GM19193 (cell line): Measurements from ENCODE around the gene ZNF740.
A peak's percentile ranks its signal among the peaks of the same experiment; 100 is the strongest.

Source experiments
- POLR2A ChIP-seq: IDR thresholded peaks from 4 replicates; pipeline ENCODE4 v1.6.1; 2011; ENCODE audit not compliant: insufficient read depth, insufficient read length; ENCODE audit errors: extremely low read depth

ZNF740 gene, protein sequence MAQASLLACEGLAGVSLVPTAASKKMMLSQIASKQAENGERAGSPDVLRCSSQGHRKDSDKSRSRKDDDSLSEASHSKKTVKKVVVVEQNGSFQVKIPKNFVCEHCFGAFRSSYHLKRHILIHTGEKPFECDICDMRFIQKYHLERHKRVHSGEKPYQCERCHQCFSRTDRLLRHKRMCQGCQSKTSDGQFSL

DNA sequence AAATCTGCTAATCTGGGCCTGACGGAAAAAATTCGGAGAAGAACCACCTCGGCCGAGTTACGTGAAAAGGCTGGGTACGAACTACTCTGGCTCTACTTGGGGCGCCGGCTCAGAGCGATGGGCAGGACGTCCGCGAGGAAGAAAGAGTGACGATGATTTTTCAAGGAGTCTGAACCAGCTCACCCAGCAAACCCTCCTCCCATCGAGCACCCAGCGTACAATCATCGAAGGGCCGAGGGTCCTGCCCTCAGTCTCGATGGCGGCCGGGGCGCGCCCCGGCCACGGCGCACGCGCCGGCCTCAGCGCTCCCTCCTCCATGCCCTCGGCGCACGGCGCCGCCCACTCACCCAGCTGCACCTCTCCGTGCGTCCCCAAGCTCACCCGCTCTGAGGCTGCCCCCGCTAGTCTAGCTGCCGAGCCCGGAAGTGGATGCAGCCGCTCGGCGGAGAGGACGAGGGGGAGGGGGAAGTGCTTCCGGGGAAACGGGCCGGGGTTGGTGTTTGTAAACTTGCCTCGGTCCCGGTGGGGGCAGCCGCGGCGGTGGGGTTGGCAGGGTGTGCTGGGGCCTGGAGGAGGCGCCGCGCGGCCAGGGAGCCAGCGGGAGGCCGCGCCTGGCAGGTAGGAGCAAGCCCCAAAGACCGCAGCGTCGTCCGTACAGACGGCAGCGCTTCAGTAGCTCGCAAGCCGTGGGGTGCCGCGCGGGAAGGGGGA, at the start of gene ZNF740, which contains the start of gene CSAD:
Gene ZNF740 (plus strand): TSS at position 503 of the 711 bp plus-strand sequence. CDS start 1,262 bp downstream, outside the sequence.
Gene CSAD (minus strand): TSS at position 706 of the 711 bp plus-strand sequence. CDS start 7,455 bp downstream, outside the sequence.
- TF ChIP-seq POLR2A = peak; percentile 90

DNA sequence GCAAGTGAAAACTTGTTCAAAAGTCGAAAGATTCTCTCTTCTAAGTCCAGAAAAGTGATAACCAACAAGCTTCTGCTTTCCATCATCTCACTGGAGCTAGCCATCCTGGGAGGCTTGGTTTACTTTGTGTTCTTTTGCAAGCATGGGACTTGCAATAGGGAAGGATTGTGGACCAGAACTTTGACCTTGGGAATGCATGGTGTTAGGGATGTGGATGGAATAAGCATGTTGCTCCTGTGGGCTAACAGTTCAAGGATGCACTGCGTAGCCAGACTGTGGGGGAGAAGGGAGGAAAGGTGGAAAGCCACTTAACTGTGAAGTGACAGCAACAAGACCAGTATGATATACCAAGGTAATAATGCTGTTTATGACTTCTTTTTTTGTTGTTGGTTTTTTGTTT, 48.7 kb upstream of the ZNF740 start:
- no peak for TF ChIP-seq POLR2A

DNA sequence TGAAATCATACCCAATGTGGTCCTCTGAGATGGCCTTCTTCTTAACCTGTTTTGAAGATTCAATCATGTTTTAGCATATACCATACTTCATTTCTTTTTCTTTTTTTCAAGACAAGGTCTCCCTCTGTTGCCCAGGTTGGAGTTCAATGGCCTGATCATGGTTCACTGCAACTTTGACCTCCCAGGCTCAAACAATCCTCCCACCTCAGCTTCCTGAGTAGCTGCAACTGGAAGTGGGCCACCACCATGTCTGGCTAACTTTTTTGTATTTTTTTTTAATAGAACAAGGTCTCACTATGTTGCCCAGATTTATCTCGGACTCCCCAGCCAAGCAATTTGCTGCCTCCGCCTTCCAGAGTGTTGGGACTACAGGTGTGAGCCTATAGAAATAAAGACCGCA, 46.8 kb upstream of the ZNF740 start:
- no peak for TF ChIP-seq POLR2A

DNA sequence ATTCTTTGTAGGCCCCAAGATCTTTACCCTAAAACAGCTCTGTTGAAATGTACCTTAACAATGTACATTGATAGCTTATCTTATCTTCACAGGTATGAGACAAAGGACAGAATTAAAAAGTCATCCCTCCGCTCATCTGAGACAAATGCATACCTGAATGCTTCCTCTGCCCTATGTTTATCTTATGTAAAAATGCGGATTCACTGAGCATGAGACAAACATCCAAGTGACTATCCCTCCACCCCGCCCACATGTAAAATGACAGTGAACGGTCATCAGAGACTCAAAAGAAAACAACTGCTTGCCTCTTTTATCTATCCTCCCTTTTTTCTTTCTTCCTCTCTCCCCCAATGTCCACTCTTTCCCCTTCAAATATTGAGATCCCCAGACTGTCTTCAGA, 37.2 kb upstream of the ZNF740 start:
- no peak for TF ChIP-seq POLR2A

DNA sequence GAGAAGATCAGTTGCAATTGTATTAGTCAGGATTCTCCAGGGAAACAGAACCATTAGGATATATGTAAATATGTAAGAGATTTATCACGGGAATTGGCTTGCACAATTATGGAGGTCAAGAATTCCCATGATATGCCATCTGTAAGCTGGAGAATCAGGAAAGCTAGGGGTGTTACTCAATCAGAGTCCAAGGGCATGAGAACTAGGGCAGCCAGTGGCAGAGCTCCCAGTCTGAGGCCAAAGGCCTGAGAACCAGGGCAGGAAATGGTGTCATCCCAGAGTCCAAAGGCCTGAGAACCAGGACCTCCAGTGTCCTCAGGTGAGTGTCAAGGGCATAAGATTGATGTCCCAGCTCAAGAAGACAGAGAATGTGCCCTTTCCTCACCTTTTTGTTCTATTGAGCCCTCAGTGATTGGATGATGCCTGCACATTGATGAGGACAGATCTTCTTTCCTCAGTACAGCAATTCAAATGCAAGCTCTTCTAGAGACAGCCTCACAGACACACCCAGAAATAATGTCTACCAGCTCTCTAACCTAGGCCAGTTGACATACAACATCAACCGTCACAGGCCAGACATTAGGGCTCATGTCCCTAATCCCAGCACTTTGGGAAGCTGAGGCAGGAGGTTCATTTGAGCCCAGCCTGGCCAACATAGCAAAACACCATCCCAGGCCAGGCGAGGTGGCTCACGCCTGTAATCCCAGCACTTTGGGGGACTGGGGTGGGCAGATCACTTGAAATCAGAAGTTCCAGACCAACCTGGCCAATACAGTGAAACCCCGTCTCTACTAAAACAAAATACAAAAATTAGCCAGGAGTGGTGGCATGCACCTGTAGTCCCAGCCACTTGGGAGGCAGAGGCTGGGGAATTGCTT, 34.9 kb upstream of the ZNF740 start:
- no peak for TF ChIP-seq POLR2A

DNA sequence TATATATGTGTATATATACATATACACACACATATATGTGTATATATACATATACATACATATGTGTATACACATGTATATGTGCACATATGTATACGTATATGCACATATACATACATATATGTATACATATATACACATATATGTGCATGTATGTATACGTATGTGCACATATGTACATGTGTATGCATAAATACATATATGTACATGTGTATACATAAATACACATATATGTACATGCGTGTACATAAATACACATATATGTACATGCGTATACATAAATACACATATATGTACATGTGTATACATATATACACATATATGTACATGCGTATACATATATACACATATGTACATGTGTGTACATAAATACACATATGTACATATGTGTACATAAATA, 33.3 kb upstream of the ZNF740 start:
- no peak for TF ChIP-seq POLR2A

DNA sequence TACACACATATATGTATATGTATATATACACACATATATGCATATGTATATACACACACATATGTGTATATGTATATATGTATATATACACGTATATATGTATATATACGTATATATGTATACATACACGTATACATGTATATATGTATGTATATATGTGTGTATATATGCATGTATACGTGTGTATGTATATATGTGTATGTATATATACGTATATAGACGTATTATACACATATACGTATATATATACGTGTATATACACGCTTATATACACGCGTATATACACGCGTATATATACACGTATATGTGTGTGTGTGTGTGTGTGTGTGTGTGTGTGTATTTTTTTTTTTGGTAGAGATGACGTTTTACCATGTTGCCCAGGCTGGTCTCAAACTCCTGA, 32.9 kb upstream of the ZNF740 start:
- no peak for TF ChIP-seq POLR2A

DNA sequence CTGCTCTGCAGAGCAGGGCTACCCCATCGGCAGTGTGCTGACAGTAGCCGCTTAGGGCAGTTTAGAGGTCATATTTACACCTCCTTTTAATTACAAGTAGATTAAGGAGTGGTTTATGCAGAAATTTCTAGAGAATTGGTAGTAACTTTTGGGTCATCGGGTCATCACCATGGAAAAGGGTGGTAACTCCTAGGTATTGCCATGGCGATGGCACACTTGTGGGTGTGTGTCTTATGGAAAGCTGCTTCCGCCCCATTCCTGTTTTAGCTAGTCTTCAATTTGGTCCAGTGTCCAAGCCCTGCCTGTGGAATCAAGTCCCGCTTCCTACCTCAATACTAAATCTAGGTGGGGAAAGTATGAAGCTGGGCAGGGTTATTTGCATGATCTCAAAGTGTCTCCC, 29.5 kb upstream of the ZNF740 start:
- no peak for TF ChIP-seq POLR2A

DNA sequence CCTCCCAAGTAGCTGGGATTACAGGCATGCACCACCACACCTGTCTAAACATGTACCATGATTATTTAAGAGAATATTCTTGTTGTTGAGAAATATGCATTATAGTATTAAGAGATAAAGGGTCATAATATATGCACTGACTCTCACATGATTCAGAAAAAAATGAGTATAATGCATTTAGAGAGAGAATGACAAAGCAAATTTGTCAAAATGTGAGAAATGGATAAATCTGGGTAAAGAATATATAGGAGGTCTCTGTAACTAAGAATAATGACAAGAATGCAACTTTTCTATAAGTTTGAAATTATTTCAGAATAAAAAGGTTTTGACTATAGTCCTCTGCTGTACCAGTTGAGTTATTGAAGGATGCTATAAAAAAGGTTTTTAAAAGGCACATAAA, 28.1 kb upstream of the ZNF740 start:
- no peak for TF ChIP-seq POLR2A

DNA sequence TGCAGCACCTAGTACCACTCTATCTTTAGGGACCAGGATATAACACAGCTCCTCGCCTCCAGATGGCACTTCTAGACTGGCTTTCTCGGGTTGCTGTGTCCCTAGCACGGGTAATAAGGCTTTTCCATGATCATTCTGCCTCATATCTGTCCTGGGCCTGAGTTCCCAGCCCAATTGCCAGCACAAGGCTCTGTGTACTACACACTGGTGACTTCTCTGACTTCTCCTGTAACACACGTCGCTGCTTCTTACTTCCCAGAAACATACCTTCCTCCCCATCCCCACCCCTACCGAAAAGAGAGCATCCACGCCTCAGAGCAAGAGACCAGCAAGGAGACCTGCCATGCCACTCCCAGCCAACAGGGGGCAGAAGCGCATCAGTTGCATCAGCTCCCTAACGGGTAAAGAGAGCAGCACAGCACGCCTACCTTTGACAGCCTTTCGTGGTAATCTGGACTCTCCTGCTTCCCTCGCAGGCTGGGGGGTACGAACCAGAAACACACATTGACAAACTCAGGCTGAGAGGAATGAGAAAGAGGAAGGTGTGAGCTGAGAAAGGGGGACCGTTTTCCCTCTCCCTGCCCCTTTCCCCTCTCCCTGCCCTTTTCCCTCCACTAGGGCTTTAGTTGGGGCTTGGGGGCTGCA, 21.2 kb upstream of the ZNF740 start:
- no peak for TF ChIP-seq POLR2A

DNA sequence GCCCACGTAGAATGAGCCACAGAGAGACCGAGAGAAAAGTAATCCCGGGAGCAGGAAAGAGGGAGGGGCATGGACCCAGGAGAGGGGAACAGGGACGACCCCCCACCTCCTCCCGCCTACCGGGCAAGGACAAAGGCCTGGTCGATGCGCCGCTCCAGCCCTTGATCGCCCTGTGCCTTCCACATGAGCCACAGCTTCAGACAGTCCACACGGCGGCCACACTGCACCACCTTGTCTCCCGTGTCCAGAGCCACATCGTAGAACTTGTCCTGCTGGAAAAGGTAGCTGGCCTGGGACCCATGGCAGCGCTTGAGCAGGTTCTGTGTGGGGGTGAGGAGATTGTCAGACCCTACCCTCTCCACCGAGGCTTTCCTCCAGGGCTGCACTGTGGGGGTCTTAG, 20.5 kb upstream of the ZNF740 start:
- TF ChIP-seq POLR2A = no peak

DNA sequence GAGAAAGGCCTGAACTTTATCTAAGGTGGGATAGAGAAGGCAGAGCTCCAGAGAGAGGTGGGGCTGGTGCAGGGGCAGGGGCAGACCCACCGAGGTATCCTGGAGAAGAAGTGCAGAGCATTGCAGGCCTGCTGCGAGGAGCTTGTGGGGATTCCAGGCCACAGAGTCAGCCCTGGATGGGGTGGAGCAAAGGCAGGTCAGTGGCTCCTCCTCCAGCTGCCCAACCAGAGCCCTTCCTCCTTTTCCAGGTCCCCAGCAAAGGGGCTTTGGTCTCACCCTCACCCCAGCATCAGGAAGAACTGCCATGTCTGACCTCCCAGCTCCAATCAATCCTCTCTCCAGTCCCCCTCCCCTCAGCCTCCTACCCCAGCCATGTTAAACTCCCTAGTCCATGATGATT, 19.8 kb upstream of the ZNF740 start:
- TF ChIP-seq POLR2A = no peak

DNA sequence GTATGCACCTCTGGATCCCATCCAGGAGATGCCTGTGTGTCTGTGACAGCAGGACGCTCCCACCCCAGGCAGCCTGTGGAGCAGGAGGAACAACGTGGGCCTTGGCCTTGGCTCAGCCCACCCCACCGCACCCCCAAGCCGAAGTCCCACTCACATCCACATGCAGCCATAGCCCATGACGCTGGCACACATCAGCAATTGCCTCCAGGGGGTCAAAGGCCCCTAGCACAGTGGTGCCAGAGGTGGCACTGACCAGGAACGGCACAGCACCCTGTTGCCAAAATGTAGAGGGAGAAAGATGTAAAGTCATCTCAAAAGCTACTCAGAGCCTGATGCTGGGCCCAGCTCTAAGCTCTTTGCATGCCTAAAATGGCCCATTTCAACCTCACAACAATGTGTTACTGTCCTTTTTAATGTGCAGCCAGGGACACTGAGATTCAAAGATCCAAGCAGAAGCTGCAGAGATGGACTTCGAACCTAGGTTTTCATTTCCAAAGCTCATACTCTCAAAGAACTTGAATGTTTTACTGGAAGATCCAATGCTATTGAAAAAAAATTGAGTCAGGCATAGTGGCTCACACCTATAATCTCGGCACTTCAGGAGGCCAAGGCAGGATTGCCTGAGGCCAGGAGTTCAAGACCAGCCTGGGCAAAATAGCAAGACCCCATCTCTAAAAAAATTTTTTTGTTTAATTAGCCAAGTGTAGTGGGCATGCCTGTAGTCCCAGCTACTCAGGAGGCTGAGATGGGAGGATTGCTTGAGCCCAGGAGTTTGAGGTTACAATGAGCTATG, 19.2 kb upstream of the ZNF740 start:
- no peak for TF ChIP-seq POLR2A

DNA sequence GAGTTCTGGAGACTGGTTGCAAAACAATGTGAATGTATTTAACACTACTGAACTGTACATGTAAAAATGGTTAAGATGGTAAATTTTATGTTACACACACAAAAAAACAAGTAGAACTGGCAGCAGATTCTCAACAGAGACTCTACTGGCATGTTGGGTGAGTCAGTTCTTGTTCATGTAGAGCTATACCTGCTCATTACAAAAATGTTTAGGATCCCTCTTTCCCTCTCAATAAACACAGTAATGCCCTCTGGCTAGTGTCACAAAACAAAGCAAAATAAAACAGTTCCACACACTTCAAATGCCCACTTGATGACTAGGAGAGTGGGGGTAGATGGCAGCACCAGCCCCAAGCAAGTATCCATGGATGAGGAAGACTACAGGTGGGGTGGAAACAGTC, 13.7 kb upstream of the ZNF740 start:
- TF ChIP-seq POLR2A = no peak
